Stomach (tissue), 9 donors: ENCODE measurements around the gene PPP2R5C. TPM values are rescaled to one million over a fixed set of nuclear protein-coding genes. Genes with fewer than 3 reads are reported as not detected.

Source experiments
- DNase-seq, 2 donors: peaks; one replicate each; pipeline versions ENCODE4 v3.0.0 to v3.0.0-alpha.2; 2013 to 2019
- H3K27ac ChIP-seq, 5 donors: fragments of 200-600 bp in 4 of 5; sonication (generic) in 4 of 5; one replicate each; pipeline ENCODE4 v1.5.1; 2013 to 2019; ENCODE audit warnings: mild to moderate bottlenecking in 1 of 5, moderate library complexity in 1 of 5
- H3K27me3 ChIP-seq, 3 donors: fragments of 200-600 bp; sonication (generic); one replicate each; pipeline ENCODE4 v1.5.1; 2017 to 2019; ENCODE audit warnings: mixed run types in 1 of 3
- H3K36me3 ChIP-seq, 4 donors: fragments of 200-600 bp; sonication (generic); 1 replicate in 3 of 4; 2 replicates in 1 of 4; pipeline ENCODE4 v1.5.1; 2016 to 2019
- H3K4me1 ChIP-seq, 4 donors: fragments of 200-600 bp; sonication (generic); one replicate each; pipeline ENCODE4 v1.5.1; 2016 to 2019
- H3K4me3 ChIP-seq, 4 donors: fragments of 200-600 bp; sonication (generic) in 3 of 4; one replicate each; pipeline ENCODE4 v1.5.1; 2016 to 2019; ENCODE audit warnings: mild to moderate bottlenecking in 1 of 4
- H3K9me3 ChIP-seq, 4 donors: fragments of 200-600 bp; sonication (generic); one replicate each; pipeline ENCODE4 v1.5.1; 2016 to 2019
- CTCF ChIP-seq, 7 experiments: fragments of 450-650 bp in 4 of 7; fragments of 200-600 bp in 3 of 7; sonication (generic) in 3 of 7; IDR thresholded peaks; one replicate each; pipeline ENCODE4 v1.5.1; 2016 to 2019; ENCODE audit warnings: antibody characterized with exemption in 7 of 7, control low read depth in 2 of 7, mild to moderate bottlenecking in 1 of 7
- EP300 ChIP-seq: sonication (generic); formaldehyde crosslinking; IDR thresholded peaks from one replicate; pipeline ENCODE4 v1.6.1; 2017; ENCODE audit warnings: antibody characterized with exemption
- POLR2A ChIP-seq, 4 donors: fragments of 450-650 bp; IDR thresholded peaks; one replicate each; pipeline ENCODE4 v1.6.1; 2016; ENCODE audit warnings: antibody characterized with exemption in 4 of 4, control low read depth in 2 of 4, mild to moderate bottlenecking in 1 of 4, moderate library complexity in 1 of 4
- POLR2AphosphoS5 ChIP-seq, 3 donors: sonication (generic); formaldehyde crosslinking; IDR thresholded peaks; one replicate each; pipeline ENCODE4 v1.6.1; 2016; ENCODE audit warnings: antibody characterized with exemption in 3 of 3
- WGBS, 5 donors: extraction: QIAGEN DNeasy Blood & Tissue Kit in 3 of 5; methylation state at CpG; one replicate each; pipeline versions ENCODE4 v1.1.5 to v1.1.7; 2013 to 2018; 5-methylcytosine and 5-hydroxymethylcytosine counted together
- intact Hi-C: fragments of 100-400 bp; cut with DNase I; formaldehyde crosslinking; loops from one replicate; pipeline ENCODE4 v1.15.1; 2023; ENCODE audit warnings: low total_unique reads
- polyA plus RNA-seq, 3 donors: library from polyadenylated mRNA; stranded (reverse); fragments of 200-250 nt; gene quantifications; one replicate each; pipeline ENCODE4 v1.2.3, GENCODE V29; 2013
- total RNA-seq, 5 donors: library from RNA; depleted of rRNA; stranded (reverse); fragments of >200 nt; gene quantifications; one replicate each; pipeline versions ENCODE4 v1.1.0 to v1.2.3, GENCODE V29; 2014 to 2016
- donor health status: healthy with polysubstance abuse.
- donor health status: Bipolar disorder and iron deficiency.
- donor health status: healthy.

Gene PPP2R5C
- total and polyA plus RNA-seq, 8 donors: 19.7 to 175 (median 89.6) TPM

- DNase-seq: no peak
- Histone ChIP-seq H3K27me3 (peaks cover 0 to 11% (median 0%) of the 10 kb centered on the region in 3 donors), H3K4me1 (peaks cover 10 to 35% (median 25%) of the 10 kb centered on the region in 4 donors), H3K27ac (no peak overlapping the region), H3K36me3 (no peaks in the 10 kb centered on the region), H3K4me3 (no peak overlapping the region), H3K9me3 (no peaks in the 10 kb centered on the region)
- intact Hi-C loops: no loop called here
- WGBS, 5 donors: 58 to 64% (median 61%) methylated on average over 4 of the region's 4 CpGs
- TF ChIP-seq CTCF (IDR thresholded peaks at IDR 0.05): no peak
- TF ChIP-seq POLR2AphosphoS5 (IDR thresholded peaks at IDR 0.05): no peak
- no peak for TF ChIP-seq POLR2A (IDR thresholded peaks at IDR 0.05)
- no peak for TF ChIP-seq EP300
Measured at GRCh38 chr14:101950100-101950499, 188.6 kb downstream of the PPP2R5C start.

- no peak overlapping the region for H3K4me3 ChIP-seq
- H3K9me3 ChIP-seq: no peaks in the 10 kb centered on the region
- TF ChIP-seq POLR2A (IDR thresholded peaks at IDR 0.05): no peak
- TF ChIP-seq EP300: no peak
- TF ChIP-seq POLR2AphosphoS5 (IDR thresholded peaks at IDR 0.05): no peak
- no peak for TF ChIP-seq CTCF (IDR thresholded peaks at IDR 0.05)
- no peak for DNase-seq
- no peaks in the 10 kb centered on the region for H3K36me3 ChIP-seq
- peaks cover 0 to 8% (median 0%) of the 10 kb centered on the region in 3 donors for H3K27me3 ChIP-seq
- intact Hi-C loops: no loop called here
- WGBS, 5 donors: 57 to 80% (median 75%) methylated on average over 4 of the region's 4 CpGs
- H3K4me1 ChIP-seq: peaks cover 10 to 35% (median 25%) of the 10 kb centered on the region in 4 donors
- H3K27ac ChIP-seq: peak overlapping the region in 1 of 5 donors; percentile 13
Measured at GRCh38 chr14:101950516-101951215, 189.2 kb downstream of the PPP2R5C start.

GRCh38 chr14:101953151-101953550 lies 191.6 kb downstream of the PPP2R5C start:
- Histone ChIP-seq H3K36me3 (peaks cover 0 to 10% (median 0%) of the 10 kb centered on the region in 4 donors), H3K4me3 (no peak overlapping the region), H3K4me1 (peaks cover 10 to 26% (median 22%) of the 10 kb centered on the region in 4 donors), H3K27me3 (no peaks in the 10 kb centered on the region), H3K27ac (no peak overlapping the region), H3K9me3 (no peaks in the 10 kb centered on the region)
- 75 to 79% (median 77%) methylated on average over 7 to 8 of the region's 8 CpGs for WGBS, 5 donors
- intact Hi-C loops: no loop called here
- DNase-seq: no peak
- TF ChIP-seq EP300 (no peak), POLR2AphosphoS5 (IDR thresholded peaks at IDR 0.05) (no peak), CTCF (IDR thresholded peaks at IDR 0.05) (no peak), POLR2A (IDR thresholded peaks at IDR 0.05) (no peak)

- H3K9me3 ChIP-seq: no peaks in the 10 kb centered on the region
- DNase-seq: no peak
- intact Hi-C loops: no loop called here
- no peaks in the 10 kb centered on the region for H3K27me3 ChIP-seq
- H3K27ac ChIP-seq: no peak overlapping the region
- peaks cover 0 to 10% (median 0%) of the 10 kb centered on the region in 4 donors for H3K36me3 ChIP-seq
- no peak overlapping the region for H3K4me3 ChIP-seq
- H3K4me1 ChIP-seq: peaks cover 2 to 16% (median 11%) of the 10 kb centered on the region in 4 donors
- WGBS, 5 donors: 84 to 88% (median 87%) methylated on average over 6 of the region's 6 CpGs
- TF ChIP-seq POLR2AphosphoS5 (IDR thresholded peaks at IDR 0.05) (no peak), POLR2A (IDR thresholded peaks at IDR 0.05) (no peak), CTCF (IDR thresholded peaks at IDR 0.05) (no peak), EP300 (no peak)
Measured at GRCh38 chr14:101954501-101954900, 193.0 kb downstream of the PPP2R5C start.
